Measurements from ENCODE around the gene SPATS1. TPM values are rescaled to one million over a fixed set of nuclear protein-coding genes. Genes with fewer than 3 reads are reported as not detected.
A peak's percentile ranks its signal among the peaks of the same experiment; 100 is the strongest.

SPATS1 gene
- total and polyA plus RNA-seq, 2 of the 13 experiments (the other 11 are each of a cell fraction or from before 2014, with no cell fraction given): not detected

GRCh38 chr6:44304282-44305199 is 37.9 kb upstream of the SPATS1 start (continued):
- no peak for TF ChIP-seq MYPOP (CRISPR knock-in tag; IDR thresholded peaks at IDR 0.05)
- TF ChIP-seq NFIB (CRISPR knock-in tag; IDR thresholded peaks at IDR 0.05; ENCODE audit: borderline replicate concordance): 0 out of 2 replicates have a peak, but pooled peaks have one; percentile 83
- TF ChIP-seq ZBTB7B (CRISPR knock-in tag; IDR thresholded peaks at IDR 0.05): no peak; the same call in 1 of the 2 replicates
- peak; percentile 11; the same call in 1 of the 2 replicates for TF ChIP-seq NFE2L1 (CRISPR knock-in tag; IDR thresholded peaks at IDR 0.05; ENCODE audit: borderline replicate concordance)
- no peak for TF ChIP-seq NR0B2 (CRISPR knock-in tag; IDR thresholded peaks at IDR 0.05)
- no peak for TF ChIP-seq ZZZ3 (CRISPR knock-in tag; IDR thresholded peaks at IDR 0.05; ENCODE audit: borderline replicate concordance)
- TF ChIP-seq HOXA3 (CRISPR knock-in tag; IDR thresholded peaks at IDR 0.05): peak; percentile 63
- TF ChIP-seq ZNF687 (CRISPR knock-in tag; IDR thresholded peaks at IDR 0.05): peak; percentile 60
- no peak for TF ChIP-seq YEATS4 (CRISPR knock-in tag; IDR thresholded peaks at IDR 0.05; ENCODE audit: borderline replicate concordance)
- TF ChIP-seq HNRNPL (IDR thresholded peaks at IDR 0.05; ENCODE audit: low read depth, low read length): 0 out of 2 replicates have a peak, but pooled peaks have one; percentile 58
- no peak for TF ChIP-seq PRPF4 (IDR thresholded peaks at IDR 0.05; ENCODE audit: low read depth, low read length, poor library complexity, severe bottlenecking)
- TF ChIP-seq HES4 (CRISPR knock-in tag; IDR thresholded peaks at IDR 0.05; ENCODE audit: borderline replicate concordance): no peak
- peak; percentile 12 for TF ChIP-seq TEAD3 (CRISPR knock-in tag; optimal IDR thresholded peaks at IDR 0.05; ENCODE audit: borderline replicate concordance)
- TF ChIP-seq IKZF5 (CRISPR knock-in tag; IDR thresholded peaks at IDR 0.05): 0 out of 2 replicates have a peak, but pooled peaks have one; percentile 20
- TF ChIP-seq CTCF (CRISPR knock-in tag; IDR thresholded peaks at IDR 0.05): peak; percentile 93
- peak; percentile 47; the same call in 1 of the 2 replicates for TF ChIP-seq ZFP91 (CRISPR knock-in tag; IDR thresholded peaks at IDR 0.05; ENCODE audit: borderline replicate concordance)

Measured in HepG2 (cell line).